Right atrium auricular region (tissue), 2 donors: ENCODE measurements around the gene PGBD5. TPM values are rescaled to one million over a fixed set of nuclear protein-coding genes. Genes with fewer than 3 reads are reported as not detected.
A peak's percentile ranks its signal among the peaks of the same experiment; 100 is the strongest.
"Not testable (repeated sequence)": the region's sequence is repeated elsewhere in the genome, so short reads cannot be mapped to it uniquely, and the experiment has no call there.

Experiments
- DNase-seq: peaks from one replicate; pipeline ENCODE4 v3.0.0-alpha.2; 2019; ENCODE audit warnings: low spot score
- H3K27ac ChIP-seq, 2 donors: fragments of 200-600 bp; sonication (generic); 1 replicate in 1 of 2; 2 replicates in 1 of 2; pipeline ENCODE4 v1.5.1; 2016 to 2019
- H3K27me3 ChIP-seq, 2 donors: fragments of 200-600 bp; sonication (generic); one replicate each; pipeline versions ENCODE4 v1.5.1 to v1.6.0; 2017 to 2019
- H3K36me3 ChIP-seq: fragments of 200-600 bp; sonication (generic); one replicate; pipeline ENCODE4 v1.5.1; 2016
- H3K4me1 ChIP-seq, 2 donors: fragments of 200-600 bp; sonication (generic); one replicate each; pipeline versions ENCODE4 v1.5.1 to v1.6.0; 2017 to 2019
- H3K4me3 ChIP-seq, 2 donors: fragments of 200-600 bp; sonication (generic); 1 replicate in 1 of 2; 2 replicates in 1 of 2; pipeline ENCODE4 v1.5.1; 2017 to 2019; ENCODE audit warnings: mild to moderate bottlenecking in 1 of 2, moderate library complexity in 1 of 2
- H3K9me3 ChIP-seq, 2 donors: fragments of 200-600 bp; sonication (generic); one replicate each; pipeline ENCODE4 v1.5.1; 2019
- CTCF ChIP-seq, 2 donors: fragments of 200-600 bp; sonication (generic); IDR thresholded peaks; one replicate each; pipeline ENCODE4 v1.5.1; 2019; ENCODE audit warnings: antibody characterized with exemption in 2 of 2
- total RNA-seq, 2 donors: library from RNA; depleted of rRNA; stranded (reverse); fragments of >200 nt; gene quantifications; one replicate each; pipeline ENCODE4 v1.1.0, GENCODE V29; 2016

The PGBD5 gene
- total RNA-seq, 2 donors from 2014 or later: 13.2 to 18.5 TPM

GRCh38 chr1:230423951-230424350 is 2.2 kb downstream of the PGBD5 start:
- H3K27me3 ChIP-seq: no peaks in the 10 kb centered on the region
- DNase-seq: no peak

DNA sequence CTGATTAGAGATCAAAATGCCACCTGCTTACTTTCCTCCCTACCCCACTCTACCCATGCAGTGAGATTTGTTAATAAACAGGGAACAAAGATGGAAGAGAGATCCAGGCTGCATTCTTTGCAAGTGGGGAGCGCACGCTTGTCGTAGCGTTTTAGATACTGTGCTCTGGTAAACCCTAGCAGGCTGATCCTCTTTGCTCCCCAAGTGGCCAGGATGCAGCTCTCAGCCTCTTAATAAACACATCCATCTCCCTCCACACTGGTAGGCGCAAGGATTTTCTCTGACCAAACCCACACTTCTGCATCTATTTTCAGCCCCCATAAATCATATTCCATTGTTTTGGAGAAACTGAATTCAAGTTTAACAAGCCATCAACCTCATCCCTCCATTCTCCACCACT is 2.9 kb downstream of the PGBD5 start:
- no peak for TF ChIP-seq CTCF (IDR thresholded peaks at IDR 0.05)
- Histone ChIP-seq H3K27ac (no peak overlapping the region), H3K4me1 (peaks cover 0 to 18% of the 10 kb centered on the region in 2 donors), H3K4me3 (no peak overlapping the region), H3K9me3 (no peaks in the 10 kb centered on the region), H3K27me3 (no peaks in the 10 kb centered on the region), H3K36me3 (no peaks in the 10 kb centered on the region)
- no peak for DNase-seq

More at GRCh38 chr1:230423951-230424350, 2.2 kb downstream of the PGBD5 start:
- Histone ChIP-seq H3K4me1 (peaks cover 0 to 18% of the 10 kb centered on the region in 2 donors), H3K27ac (no peak overlapping the region), H3K36me3 (no peaks in the 10 kb centered on the region), H3K9me3 (no peaks in the 10 kb centered on the region), H3K4me3 (no peak overlapping the region)
- no peak for TF ChIP-seq CTCF (IDR thresholded peaks at IDR 0.05)

- DNase-seq: no peak
- Histone ChIP-seq H3K4me1 (peaks cover 0 to 18% of the 10 kb centered on the region in 2 donors), H3K27ac (peak overlapping the region in 1 of 2 donors; percentile 11), H3K9me3 (no peaks in the 10 kb centered on the region), H3K4me3 (no peak overlapping the region), H3K27me3 (no peaks in the 10 kb centered on the region), H3K36me3 (no peaks in the 10 kb centered on the region)
- TF ChIP-seq CTCF (IDR thresholded peaks at IDR 0.05): no peak
Observed at GRCh38 chr1:230422221-230422981, 3.7 kb downstream of the PGBD5 start.

DNA sequence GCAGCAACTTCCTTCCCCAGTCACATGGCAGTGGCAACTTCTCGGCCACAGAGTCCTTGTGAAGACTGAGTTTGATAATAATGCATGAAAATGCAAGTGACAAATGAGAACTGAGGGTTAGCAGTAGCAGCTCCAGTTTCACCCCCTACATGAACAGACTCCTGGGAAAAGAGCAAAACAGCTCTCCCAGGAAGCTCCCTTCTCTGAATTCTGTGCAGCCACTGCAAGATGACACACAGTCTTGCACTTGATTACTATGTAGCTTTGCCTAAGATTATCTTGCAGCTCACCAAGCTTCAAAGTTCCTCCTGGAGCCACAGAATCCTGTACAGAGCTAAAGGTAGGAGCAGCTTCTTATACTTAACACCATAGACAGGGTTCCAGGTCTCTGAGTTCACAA is 4.7 kb downstream of the PGBD5 start:
- TF ChIP-seq CTCF (IDR thresholded peaks at IDR 0.05): no peak
- Histone ChIP-seq H3K36me3 (no peaks in the 10 kb centered on the region), H3K27me3 (no peaks in the 10 kb centered on the region), H3K9me3 (no peaks in the 10 kb centered on the region), H3K4me1 (peaks cover 0 to 18% of the 10 kb centered on the region in 2 donors), H3K4me3 (no peak overlapping the region), H3K27ac (no peak overlapping the region)
- DNase-seq: no peak

DNA sequence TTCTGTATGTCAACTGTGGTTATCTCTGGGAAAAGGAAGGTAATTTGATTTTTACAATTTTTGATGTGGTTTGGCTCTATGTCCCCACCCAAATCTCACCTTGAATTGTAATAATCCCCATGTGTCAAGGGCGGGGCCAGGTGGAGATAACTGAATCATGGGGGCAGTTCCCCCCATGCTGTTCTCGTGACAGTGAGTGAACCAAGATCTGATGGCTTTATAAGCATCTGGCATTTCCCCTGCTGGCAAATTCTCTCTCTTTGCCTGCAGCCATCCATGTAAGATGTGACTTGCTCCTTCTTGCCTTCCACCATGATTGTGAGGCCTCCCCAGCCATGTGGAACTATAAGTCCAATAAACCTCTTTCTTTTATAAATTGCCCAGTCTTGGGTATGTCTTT is 5.8 kb downstream of the PGBD5 start:
- not testable (repeated sequence) for H3K27me3 ChIP-seq, H3K9me3 ChIP-seq, H3K4me3 ChIP-seq, H3K36me3 ChIP-seq, H3K27ac ChIP-seq, DNase-seq
- peaks cover 0 to 16% of the 10 kb centered on the region in 2 donors for H3K4me1 ChIP-seq

DNA sequence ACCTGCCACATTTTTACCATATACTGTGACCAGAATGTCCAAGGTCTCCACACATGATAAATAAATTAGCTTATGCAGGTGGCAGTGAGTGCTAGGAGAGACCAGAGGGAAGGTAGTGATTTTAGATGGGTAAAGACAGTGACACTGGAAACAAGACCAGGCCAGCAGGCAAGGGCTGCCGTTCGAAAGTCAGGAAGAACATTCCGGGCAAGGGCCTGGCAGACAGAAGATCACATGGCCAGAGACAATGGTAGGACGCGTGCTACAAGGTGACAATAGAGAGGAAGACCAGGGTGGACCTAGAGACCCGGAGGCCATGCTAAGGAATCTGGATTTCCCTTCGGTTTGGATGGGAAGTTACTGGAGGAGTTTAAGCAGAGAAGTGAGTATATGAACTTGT is 9.7 kb downstream of the PGBD5 start:
- Histone ChIP-seq H3K9me3 (no peaks in the 10 kb centered on the region), H3K4me3 (no peak overlapping the region), H3K36me3 (no peaks in the 10 kb centered on the region), H3K27me3 (no peaks in the 10 kb centered on the region), H3K27ac (peak overlapping the region; percentile 31 to 61), H3K4me1 (peaks cover 0 to 8% of the 10 kb centered on the region in 2 donors)
- DNase-seq: no peak
- TF ChIP-seq CTCF (IDR thresholded peaks at IDR 0.05): no peak
